ENCODE measurements around the gene ATP1B1.
"Not testable (repeated sequence)": the region's sequence is repeated elsewhere in the genome, so short reads cannot be mapped to it uniquely, and the experiment has no call there.

Gene ATP1B1

DNA sequence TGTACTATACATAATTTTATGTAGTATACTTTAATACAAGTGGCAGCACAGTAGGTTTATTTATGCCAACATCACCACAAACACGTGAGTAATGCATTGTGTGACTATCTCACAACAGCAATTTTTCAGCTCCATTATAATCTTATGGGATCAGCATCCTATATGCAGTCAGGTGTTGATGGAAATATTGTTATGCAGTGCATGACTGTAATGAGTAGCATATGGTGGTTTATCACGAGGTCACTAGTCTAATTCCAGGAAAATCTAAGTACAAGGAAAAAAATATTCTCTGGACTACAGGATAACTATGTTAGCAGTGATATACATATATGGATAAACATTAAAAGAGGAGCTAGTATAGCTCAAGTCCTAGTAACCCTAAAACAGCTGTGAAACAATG, 69.0 kb downstream of the ATP1B1 start:
- no peak for TF ChIP-seq CTCF (IDR thresholded peaks at IDR 0.05; ENCODE audit: low read depth, low read length, missing control alignments)
- in situ Hi-C loops (cut with HindIII; ENCODE audit: low pct_ligation_motif_present, low sequenced_read_pairs) = no loop called here
- no peaks in the 10 kb centered on the region for H3K36me3 ChIP-seq (replicated peaks)
- H3K4me3 ChIP-seq (ENCODE audit: low read depth, low read length) = no peak overlapping the region
- H3K27me3 ChIP-seq (replicated peaks) = no peaks in the 10 kb centered on the region
- no peak overlapping the region for H3K27ac ChIP-seq
- DNase-seq = no peak

- in situ Hi-C loops (cut with HindIII; ENCODE audit: low pct_ligation_motif_present, low sequenced_read_pairs) = not testable (repeated sequence)
Observed at GRCh38 chr1:169179431-169179830, 72.9 kb downstream of the ATP1B1 start.

GRCh38 chr1:169180174-169180573, 73.7 kb downstream of the ATP1B1 start:
- in situ Hi-C loops (cut with HindIII; ENCODE audit: low pct_ligation_motif_present, low sequenced_read_pairs) = no loop called here
- Histone ChIP-seq H3K4me3 (ENCODE audit: low read depth, low read length) (no peak overlapping the region), H3K27ac (no peak overlapping the region), H3K36me3 (replicated peaks) (no peaks in the 10 kb centered on the region), H3K27me3 (replicated peaks) (no peaks in the 10 kb centered on the region)
- TF ChIP-seq CTCF (IDR thresholded peaks at IDR 0.05; ENCODE audit: low read depth, low read length, missing control alignments) = no peak
- no peak for DNase-seq

More at GRCh38 chr1:169179431-169179830, 72.9 kb downstream of the ATP1B1 start:
- not testable (repeated sequence) for H3K4me3 ChIP-seq (ENCODE audit: low read depth, low read length); H3K27me3 ChIP-seq (replicated peaks); H3K36me3 ChIP-seq (replicated peaks); DNase-seq; H3K27ac ChIP-seq

Data from brain microvascular endothelial cell (primary cell).